NCI-H2107 treated with DMSO at 0.1 percent for 48 hours (cell line): ENCODE data around the gene FBXW10.
"Not testable (repeated sequence)": the region's sequence is repeated elsewhere in the genome, so short reads cannot be mapped to it uniquely, and the experiment has no call there.

Experiments
- DNase-seq: peaks from one replicate; lab custom pipeline; 2025; ENCODE audit not compliant: unreplicated experiment; lab: John Stamatoyannopoulos, UW

FBXW10 gene

DNA sequence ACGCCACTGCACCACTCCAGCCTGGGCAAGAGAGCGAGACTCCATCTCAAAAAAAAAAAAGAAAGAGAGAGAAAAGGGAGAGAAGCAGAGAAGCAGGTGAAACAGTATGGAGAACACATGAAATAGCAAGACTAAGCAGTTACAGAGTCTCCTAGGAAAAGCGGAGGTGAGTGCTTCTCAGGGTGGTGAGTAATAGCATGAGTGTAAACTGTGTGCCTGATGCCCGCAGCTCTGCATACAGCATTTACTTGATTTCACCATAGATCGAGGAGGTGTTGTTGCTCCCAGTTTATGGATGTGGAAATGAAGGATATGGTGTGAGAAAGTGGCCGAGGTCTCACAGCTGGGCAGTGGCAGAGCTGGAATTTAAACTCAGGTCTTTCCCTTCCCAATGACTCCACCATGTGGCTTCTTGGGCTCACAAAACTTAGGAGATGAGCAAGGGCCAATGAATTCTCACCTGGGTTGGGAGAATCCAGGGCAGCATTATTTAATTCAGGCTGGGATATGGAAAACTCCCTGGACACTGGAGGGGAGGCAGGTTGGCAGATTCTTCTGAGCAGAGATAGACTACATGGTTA lies 10.1 kb downstream of the FBXW10 start:
- not testable (repeated sequence) for DNase-seq

DNA sequence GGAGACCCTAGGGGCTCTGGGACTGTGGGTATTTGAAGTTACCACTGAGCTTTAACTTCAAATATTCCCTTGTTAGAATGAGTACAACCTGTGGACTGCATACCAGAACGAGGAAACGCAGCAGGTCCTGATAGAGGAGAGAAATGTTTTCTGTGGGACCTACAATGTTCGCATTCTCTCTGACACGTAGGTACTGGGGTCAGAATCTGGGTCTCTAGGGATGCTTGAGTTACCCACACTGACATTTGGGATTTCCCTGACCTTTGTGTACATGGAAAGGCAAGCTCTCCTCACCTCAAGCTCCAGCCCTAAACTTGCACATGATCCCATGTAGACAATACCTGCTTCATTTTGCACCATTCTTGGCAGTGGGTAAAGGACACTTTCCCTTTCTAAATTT lies 12.1 kb downstream of the FBXW10 start:
- not testable (repeated sequence) for DNase-seq

GRCh38 chr17:18757368-18758044 lies 13.7 kb downstream of the FBXW10 start:
- not testable (repeated sequence) for DNase-seq

DNA sequence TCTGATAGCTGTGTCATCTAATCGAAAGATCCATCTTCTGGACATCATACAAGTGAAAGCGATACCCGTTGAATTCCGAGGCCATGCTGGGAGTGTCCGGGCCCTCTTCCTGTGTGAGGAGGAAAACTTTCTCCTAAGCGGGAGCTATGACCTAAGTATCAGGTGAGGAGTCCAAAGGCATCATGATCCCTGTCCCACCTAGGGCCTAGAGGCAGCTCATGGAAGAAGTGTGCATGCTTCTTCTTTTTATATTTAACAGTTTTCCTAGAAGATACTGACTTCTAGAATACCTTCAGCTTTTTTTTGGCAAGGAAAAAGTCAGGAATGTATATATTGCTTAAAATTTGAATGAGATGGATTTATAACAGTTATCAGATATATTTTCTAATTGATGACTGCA lies 14.5 kb downstream of the FBXW10 start:
- not testable (repeated sequence) for DNase-seq

DNA sequence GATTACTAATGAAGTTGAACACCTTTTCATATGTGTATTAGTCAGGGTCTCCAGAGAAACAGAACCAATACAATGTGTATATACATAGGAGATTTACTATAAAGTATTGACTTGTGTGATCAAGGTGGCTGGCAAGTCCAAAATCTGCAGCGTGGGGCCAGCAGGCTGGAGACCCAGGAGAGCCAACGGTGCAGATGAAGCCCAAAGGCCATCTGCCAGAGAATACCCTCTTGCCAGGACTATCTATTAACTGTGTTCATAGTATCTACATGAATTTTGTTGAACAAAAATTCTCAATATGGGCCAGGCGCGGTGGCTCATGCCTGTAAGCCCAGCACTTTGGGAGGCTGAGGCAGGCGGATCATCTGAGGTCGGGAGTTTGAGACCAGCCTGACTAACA lies 16.4 kb downstream of the FBXW10 start:
- not testable (repeated sequence) for DNase-seq

DNA sequence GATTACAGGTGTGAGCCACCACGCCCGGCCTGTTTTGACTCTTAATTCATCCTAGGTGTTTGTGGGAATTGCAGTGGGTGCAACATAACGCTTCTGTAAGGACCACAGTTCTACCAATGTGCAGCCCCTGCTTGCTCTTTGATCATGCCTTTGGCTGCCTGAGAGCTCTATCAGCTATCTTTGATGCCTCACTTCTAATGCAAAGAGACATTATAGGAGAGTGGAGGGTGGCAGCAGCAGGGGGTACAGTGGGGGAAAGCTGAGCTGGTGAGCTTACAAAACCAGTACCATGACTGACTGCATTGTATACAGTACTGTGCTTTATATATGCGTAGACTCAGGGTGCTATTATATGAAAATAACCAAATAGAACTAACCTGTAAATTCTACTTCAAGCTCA lies 26.7 kb downstream of the FBXW10 start:
- DNase-seq, result not testable (repeated sequence)

DNA sequence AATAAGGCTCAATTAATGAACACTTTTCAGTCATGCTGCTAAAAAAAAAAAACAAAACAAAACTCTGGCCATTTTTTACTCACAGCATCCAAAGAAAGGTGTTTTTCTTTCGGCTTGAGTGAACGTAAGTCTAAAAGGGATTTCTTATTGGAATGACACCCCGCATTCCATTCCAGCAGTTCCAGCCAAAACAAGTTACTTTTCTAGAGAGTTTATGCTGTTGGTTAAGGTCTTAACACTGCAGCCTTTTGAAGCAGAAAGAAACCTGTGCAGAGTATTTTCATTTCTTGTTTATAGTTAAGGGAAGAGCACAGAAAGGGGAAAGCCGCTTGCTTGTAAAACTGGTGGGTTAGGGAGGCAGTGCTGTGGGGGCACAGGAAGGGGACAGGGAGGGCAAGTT lies 27.2 kb downstream of the FBXW10 start:
- DNase-seq, result not testable (repeated sequence)

DNA sequence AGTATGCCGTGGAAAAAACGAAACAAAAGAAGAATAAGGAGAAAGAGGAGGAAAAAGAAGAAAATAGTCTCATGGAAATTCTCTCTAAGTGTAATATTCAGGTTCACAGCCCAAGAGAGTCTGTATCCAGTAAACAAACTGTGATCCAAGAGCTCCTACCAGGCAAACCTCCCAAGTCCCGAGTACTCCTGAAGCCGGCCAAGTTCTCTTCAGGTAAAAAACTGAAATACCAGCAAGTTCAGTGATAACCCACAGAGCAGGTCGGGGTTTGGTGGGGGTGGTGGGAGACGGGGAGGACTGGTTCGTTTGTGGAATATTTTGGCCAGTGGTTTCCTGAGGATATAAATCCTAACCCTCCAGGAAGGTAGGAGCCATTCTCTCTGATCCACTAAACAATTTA lies 28.6 kb downstream of the FBXW10 start:
- DNase-seq, result no peak

- peak; percentile 73 for DNase-seq
These were observed 37.3 kb downstream of the FBXW10 start, which contains the start of gene TVP23B for GRCh38 chr17:18780991-18781718. TVP23B (plus strand) TSS chr17:18781183; CDS start chr17:18781294, 111 bp downstream.

DNA sequence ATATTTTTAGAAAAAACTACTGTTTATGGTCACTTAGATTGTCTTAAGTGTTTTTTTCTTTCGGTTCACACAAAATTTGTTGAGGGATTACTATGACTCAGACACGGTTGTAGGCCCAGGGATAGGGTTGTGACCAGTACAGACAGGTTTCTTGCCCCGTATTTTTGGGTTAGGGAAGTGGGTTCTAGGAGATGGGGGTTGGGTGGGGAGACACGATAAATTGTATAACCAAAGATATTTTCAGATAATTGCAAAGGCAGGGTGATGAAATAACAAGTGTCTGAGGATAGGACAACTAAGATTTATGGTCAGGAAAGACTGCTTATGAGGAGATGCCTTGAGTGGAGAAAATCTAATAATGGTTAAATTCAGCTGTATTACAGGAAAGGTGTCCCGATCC lies 38.0 kb downstream of the FBXW10 start:
- not testable (repeated sequence) for DNase-seq

- DNase-seq, result not testable (repeated sequence)
These were observed 42.1 kb downstream of the FBXW10 start for GRCh38 chr17:18785933-18786332.

- DNase-seq, result not testable (repeated sequence)
These were observed 43.0 kb downstream of the FBXW10 start for GRCh38 chr17:18786890-18787289.

DNA sequence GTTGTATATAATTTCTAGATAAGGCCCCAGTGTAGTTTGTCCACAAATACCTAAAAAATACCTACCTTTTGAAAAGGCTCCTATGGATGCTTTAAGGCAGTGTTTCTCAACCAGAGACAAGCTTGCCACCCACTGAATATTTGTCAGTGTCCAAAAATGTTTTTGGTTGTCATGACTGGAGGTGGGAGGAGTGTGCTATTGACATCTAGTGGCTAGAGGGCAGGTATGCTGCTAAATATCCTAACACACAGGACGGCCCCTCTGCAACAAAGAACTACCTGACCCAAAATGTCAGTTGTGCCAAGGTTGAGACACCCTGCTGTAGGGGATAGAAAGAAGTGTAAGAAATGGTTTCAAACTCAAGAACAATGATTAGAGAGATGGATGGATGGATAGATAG lies 47.5 kb downstream of the FBXW10 start:
- not testable (repeated sequence) for DNase-seq

DNA sequence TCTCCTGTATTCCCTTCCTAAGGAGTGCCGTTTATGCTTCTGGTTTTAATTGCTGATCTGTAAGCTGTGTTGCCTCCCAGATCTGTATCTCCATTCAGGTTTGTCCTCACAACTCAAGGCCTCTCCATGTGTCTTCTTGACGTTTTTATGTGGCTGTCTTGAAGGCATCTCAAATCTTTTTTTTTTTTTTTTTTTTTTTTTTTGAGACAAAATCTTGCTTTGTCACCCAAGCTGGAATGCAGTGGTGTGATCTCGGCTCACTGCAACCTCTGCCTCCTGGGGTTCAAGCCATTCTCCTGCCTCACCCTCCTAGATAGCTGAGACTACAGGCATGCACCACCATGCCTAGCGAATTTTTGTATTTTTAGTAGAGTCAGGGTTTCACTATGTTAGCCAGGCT lies 51.0 kb downstream of the FBXW10 start:
- DNase-seq, result not testable (repeated sequence)

GRCh38 chr17:18796887-18797286 lies 53.0 kb downstream of the FBXW10 start:
- DNase-seq, result not testable (repeated sequence)

DNA sequence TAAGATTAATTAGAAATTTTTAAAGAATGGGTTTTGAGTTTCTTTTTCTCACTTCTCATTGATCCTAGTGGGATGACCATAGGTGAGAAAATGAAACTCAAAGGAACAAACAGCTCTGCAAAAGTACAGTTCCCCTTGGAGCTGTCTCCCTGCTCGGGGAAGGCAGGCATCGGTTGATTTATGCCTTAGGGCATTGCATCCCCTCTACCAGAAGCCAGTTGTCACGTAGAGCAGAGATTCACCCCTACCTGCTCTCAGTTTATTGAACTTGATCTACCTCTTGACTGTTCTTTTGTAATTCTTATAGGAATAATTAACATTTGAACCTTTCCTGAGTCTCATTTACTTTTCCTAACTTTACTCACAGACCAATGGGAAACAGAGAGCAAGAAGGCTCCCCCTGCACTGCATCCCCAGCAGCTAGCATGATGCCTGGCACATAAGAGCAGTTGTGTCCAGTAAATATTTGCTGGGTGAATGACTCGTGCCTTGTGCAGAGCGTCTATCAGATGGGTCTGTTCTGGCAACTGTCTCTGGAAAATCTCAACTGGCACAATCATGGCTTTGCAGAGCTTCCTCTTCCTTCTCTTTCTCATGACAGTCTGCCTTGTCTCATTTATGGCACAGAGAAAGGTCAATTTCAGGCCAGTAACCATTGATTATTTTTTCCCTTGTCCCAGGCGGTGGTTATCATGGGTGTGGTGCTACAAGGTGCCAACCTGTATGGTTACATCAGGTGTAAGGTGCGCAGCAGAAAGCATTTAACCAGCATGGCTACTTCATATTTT lies 59.8 kb downstream of the FBXW10 start:
- DNase-seq, result not testable (repeated sequence)

DNA sequence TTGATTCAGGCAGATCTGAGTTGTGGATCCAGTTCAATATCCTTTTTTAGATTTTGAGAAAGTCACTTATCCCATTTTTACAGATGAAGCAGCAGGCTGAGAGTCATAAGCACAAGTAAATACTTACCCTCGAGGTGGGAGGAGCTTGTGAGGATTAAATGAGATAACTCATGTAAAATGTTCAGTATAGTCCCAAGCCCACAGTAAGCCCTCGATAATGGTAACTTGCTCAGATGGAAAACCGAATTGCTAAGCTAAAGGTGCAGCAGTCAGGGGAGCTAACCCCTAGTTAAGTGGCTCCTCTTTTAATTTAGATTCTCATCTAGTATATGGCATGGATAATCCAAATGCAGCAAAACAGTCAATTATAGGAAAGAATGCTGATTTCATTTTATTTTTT lies 72.1 kb downstream of the FBXW10 start:
- DNase-seq, result not testable (repeated sequence)

- DNase-seq, result peak; percentile 12
These were observed 72.9 kb downstream of the FBXW10 start for GRCh38 chr17:18816489-18817371.

GRCh38 chr17:18821430-18821829 lies 77.6 kb downstream of the FBXW10 start:
- DNase-seq, result not testable (repeated sequence)

DNA sequence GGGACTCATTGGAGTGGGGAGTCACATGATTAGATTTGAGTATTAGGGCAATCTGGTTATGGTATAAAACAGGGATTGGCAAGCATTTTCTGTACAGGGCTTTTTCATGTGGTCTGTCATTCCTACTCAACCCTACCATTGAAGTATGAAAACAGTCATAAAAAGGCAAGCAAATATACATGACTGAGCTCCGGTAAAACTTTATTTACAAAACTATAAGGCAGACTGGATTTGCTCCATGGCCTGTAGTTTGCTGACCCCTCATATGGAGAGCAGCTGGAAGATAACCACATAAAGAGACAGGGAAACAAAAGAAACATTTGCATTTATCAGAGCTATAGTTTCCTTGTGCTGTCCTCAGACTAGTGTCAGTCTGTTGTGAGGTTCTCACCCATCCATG lies 83.8 kb downstream of the FBXW10 start:
- not testable (repeated sequence) for DNase-seq
